T-helper 9 cell (primary cell): ENCODE results near the gene CLEC17A.
"Not testable (repeated sequence)": the region's sequence is repeated elsewhere in the genome, so short reads cannot be mapped to it uniquely, and the experiment has no call there.

Source experiments
- DNase-seq: peaks from one replicate; pipeline ENCODE4 v3.0.0-alpha.2; 2020
- total RNA-seq, 2 donors: gene quantifications; one replicate each; lab custom pipeline; 2026; lab: John Stamatoyannopoulos, UW

The CLEC17A gene
- total RNA-seq = 0 reads per million in 2 donors

GRCh38 chr19:14582894-14583340 is at the start of gene CLEC17A:
CLEC17A (plus strand) TSS chr19:14583084; CDS start chr19:14583161, 77 bp downstream.
- DNase-seq = no peak

GRCh38 chr19:14533450-14533849 is 49.4 kb upstream of the CLEC17A start:
- no peak for DNase-seq

GRCh38 chr19:14536926-14537692 is 45.8 kb upstream of the CLEC17A start:
- no peak for DNase-seq

- DNase-seq = no peak
Measured at GRCh38 chr19:14540741-14541525, 42.0 kb upstream of the CLEC17A start.

GRCh38 chr19:14541979-14542378 is 40.9 kb upstream of the CLEC17A start:
- DNase-seq = not testable (repeated sequence)

- DNase-seq = no peak
Measured at GRCh38 chr19:14542711-14543328, 40.1 kb upstream of the CLEC17A start.

- DNase-seq = no peak
Measured at GRCh38 chr19:14544047-14544446, 38.8 kb upstream of the CLEC17A start.

- DNase-seq = no peak
Measured at GRCh38 chr19:14544977-14545715, 37.7 kb upstream of the CLEC17A start.

- no peak for DNase-seq
Measured at GRCh38 chr19:14545716-14546082, 37.2 kb upstream of the CLEC17A start.

GRCh38 chr19:14550201-14550754 is 32.6 kb upstream of the CLEC17A start:
- no peak for DNase-seq

GRCh38 chr19:14551134-14552005 is 31.5 kb upstream of the CLEC17A start:
- peak; percentile 67 for DNase-seq

- not testable (repeated sequence) for DNase-seq
Measured at GRCh38 chr19:14552006-14552360, 30.9 kb upstream of the CLEC17A start.

- no peak for DNase-seq
Measured at GRCh38 chr19:14553042-14553938, 29.6 kb upstream of the CLEC17A start.

- no peak for DNase-seq
Measured at GRCh38 chr19:14553939-14554243, 29.0 kb upstream of the CLEC17A start.

- no peak for DNase-seq
Measured at GRCh38 chr19:14554382-14554812, 28.5 kb upstream of the CLEC17A start.

- no peak for DNase-seq
Measured at GRCh38 chr19:14555918-14556661, 26.8 kb upstream of the CLEC17A start.

GRCh38 chr19:14556662-14557188 is 26.2 kb upstream of the CLEC17A start:
- DNase-seq = peak; percentile 70

- no peak for DNase-seq
Measured at GRCh38 chr19:14558370-14559066, 24.4 kb upstream of the CLEC17A start.
